Heart right ventricle (tissue), 16 donors: ENCODE measurements around the gene CSNK2A2. TPM values are rescaled to one million over a fixed set of nuclear protein-coding genes. Genes with fewer than 3 reads are reported as not detected.

Source experiments
- ATAC-seq, 8 donors: fragments of 200-7000 bp; cut with Tn5 transposase; one replicate each; pipeline ENCODE4 v1.9.1; 2020; ENCODE audit warnings: mild to moderate bottlenecking in 8 of 8, moderate library complexity in 8 of 8, moderate number of reproducible peaks in 1 of 8
- DNase-seq, 2 donors: peaks; one replicate each; pipeline ENCODE4 v3.0.0-alpha.2; 2020
- H3K27ac ChIP-seq, 10 donors: fragments of 200-600 bp; sonication (generic) in 2 of 10; one replicate each; pipeline versions ENCODE4 v1.5.0 to v1.8.0; 2020 to 2022; ENCODE audit warnings: mild to moderate bottlenecking in 3 of 10
- H3K27me3 ChIP-seq, 7 donors: fragments of 200-600 bp; one replicate each; pipeline ENCODE4 v1.8.0; 2021 to 2022; ENCODE audit warnings: mild to moderate bottlenecking in 2 of 7
- H3K36me3 ChIP-seq, 9 donors: fragments of 200-600 bp; sonication (generic) in 1 of 9; one replicate each; pipeline versions ENCODE4 v1.5.0 to v1.8.0; 2020 to 2022; ENCODE audit warnings: mild to moderate bottlenecking in 2 of 9
- H3K4me1 ChIP-seq, 9 donors: fragments of 200-600 bp; sonication (generic) in 1 of 9; one replicate each; pipeline versions ENCODE4 v1.5.0 to v1.8.0; 2020 to 2022; ENCODE audit warnings: mild to moderate bottlenecking in 4 of 9
- H3K4me3 ChIP-seq, 10 donors: fragments of 200-600 bp; sonication (generic) in 2 of 10; one replicate each; pipeline versions ENCODE4 v1.5.0 to v1.8.0; 2020 to 2022; ENCODE audit warnings: mild to moderate bottlenecking in 7 of 10, moderate library complexity in 2 of 10
- H3K9me3 ChIP-seq, 11 donors: fragments of 200-600 bp in 10 of 11; sonication (generic) in 2 of 11; one replicate each; pipeline versions ENCODE4 v1.5.0 to v1.8.0; 2013 to 2022; ENCODE audit warnings: mild to moderate bottlenecking in 2 of 11, control low read depth in 1 of 11, moderate library complexity in 1 of 11
- WGBS, 2 donors: extraction: QIAGEN DNeasy Blood & Tissue Kit; methylation state at CpG; one replicate each; pipeline ENCODE4 v1.1.7; 2013; ENCODE audit warnings: inconsistent platforms in 1 of 2; 5-methylcytosine and 5-hydroxymethylcytosine counted together
- intact Hi-C, 10 donors: fragments of 100-400 bp; cut with DNase I; formaldehyde crosslinking; loops; one replicate each; pipeline versions ENCODE4 v1.11.1 to v1.14.2; 2022
- polyA plus RNA-seq, 2 donors: library from polyadenylated mRNA; stranded (reverse); fragments of 200-250 nt; gene quantifications; one replicate each; pipeline ENCODE4 v1.2.3, GENCODE V29; 2013
- total RNA-seq, 10 donors: library from RNA; stranded (reverse); fragmentation: NEBNext Ultra II Directional in 3 of 10; extraction: Animal tissue kit (Norgen Biotek cat#: 25700) in 3 of 10; gene quantifications; one replicate each; pipeline versions ENCODE4 v1.2.1 to v1.2.4, GENCODE V29; 2021 to 2023
- TF ChIP-seq, protein P1 (sequence below), 9 donors: fragments of 200-600 bp; sonication (generic) in 2 of 9; IDR thresholded peaks; one replicate each; pipeline versions ENCODE4 v1.5.0 to v1.8.0; 2021 to 2022; ENCODE audit warnings: antibody characterized with exemption in 9 of 9, mild to moderate bottlenecking in 5 of 9, moderate library complexity in 1 of 9
- donor health status: Arrhythmogenic right ventricular cardiomyopathy.
- donor health status: ischemic (EF 13 %, LVEDD 7.1; RV severe dilation, severe dysfunction).
- donor health status: healthy with polysubstance abuse.
- donor health status: DM: no; HTN: yes; CAD: no.
- donor health status: DM: no; HTN: no; CAD: no.
- donor health status: ischemic (EF 25% LVEDD 6.9; RV normal size, moderate dysfunction).
- donor health status: ischemic (EF 25% LVEDD 5.7; RV mildly dilated, moderate dysfunction).
- donor health status: healthy.
- donor health status: DM: yes; HTN: yes; CAD: no.
- donor health status: Ischemic cardiomyopathy.
- donor health status: ischemic (EF 35%, LVEDD 5.7; RV mildly dilated, moderate dysfunction).
- donor health status: nonischemic (EF 11% LVEDD 7.7; RV severe dilation, severe dysfunction).
- donor health status: DM: yes; HTN: yes; CAD: no.
- donor health status: PGD.
- donor health status: ischemic (EF 29% LVEDD 5.4; RV normal size, mild dysfunction).
- donor health status: nonischemic (EF 23%, LVEDD 6.1; RV moderate dilation, normal function).

Gene CSNK2A2
- total and polyA plus RNA-seq, 12 donors = 20.9 to 48.3 (median 35.2) TPM

DNA sequence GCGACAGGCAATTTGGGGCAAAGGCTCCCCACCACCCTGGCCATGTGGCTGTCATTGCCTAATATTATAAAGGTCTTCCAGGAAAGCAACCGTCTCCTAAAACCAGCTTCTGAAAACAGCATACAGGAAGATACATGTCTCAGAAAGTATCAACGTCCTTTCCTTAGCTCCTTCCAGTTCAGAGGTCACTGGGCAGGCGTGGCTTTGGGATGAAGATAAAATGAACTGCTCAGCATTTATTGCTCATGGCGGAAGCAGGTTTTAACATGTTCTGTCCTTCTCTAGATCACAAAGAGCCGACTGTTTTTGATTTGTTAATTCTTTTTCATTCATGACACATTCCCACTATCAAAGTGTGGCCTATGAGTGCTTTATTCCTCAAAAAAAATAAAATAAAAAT, 76.8 kb downstream of the CSNK2A2 start:
- no peak for ATAC-seq
- intact Hi-C loops = loop anchor here in 8 of 10 donors (2.0 to 10.0 kb wide), 5 partner anchors 100 to 226 kb away; no protein-coding TSS in a partner anchor
- WGBS, 2 donors = 40 to 41% methylated on average over 6 of the region's 6 CpGs
- no peak for DNase-seq
- TF ChIP-seq, protein P1, sequence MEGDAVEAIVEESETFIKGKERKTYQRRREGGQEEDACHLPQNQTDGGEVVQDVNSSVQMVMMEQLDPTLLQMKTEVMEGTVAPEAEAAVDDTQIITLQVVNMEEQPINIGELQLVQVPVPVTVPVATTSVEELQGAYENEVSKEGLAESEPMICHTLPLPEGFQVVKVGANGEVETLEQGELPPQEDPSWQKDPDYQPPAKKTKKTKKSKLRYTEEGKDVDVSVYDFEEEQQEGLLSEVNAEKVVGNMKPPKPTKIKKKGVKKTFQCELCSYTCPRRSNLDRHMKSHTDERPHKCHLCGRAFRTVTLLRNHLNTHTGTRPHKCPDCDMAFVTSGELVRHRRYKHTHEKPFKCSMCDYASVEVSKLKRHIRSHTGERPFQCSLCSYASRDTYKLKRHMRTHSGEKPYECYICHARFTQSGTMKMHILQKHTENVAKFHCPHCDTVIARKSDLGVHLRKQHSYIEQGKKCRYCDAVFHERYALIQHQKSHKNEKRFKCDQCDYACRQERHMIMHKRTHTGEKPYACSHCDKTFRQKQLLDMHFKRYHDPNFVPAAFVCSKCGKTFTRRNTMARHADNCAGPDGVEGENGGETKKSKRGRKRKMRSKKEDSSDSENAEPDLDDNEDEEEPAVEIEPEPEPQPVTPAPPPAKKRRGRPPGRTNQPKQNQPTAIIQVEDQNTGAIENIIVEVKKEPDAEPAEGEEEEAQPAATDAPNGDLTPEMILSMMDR (IDR thresholded peaks at IDR 0.05) = no peak
- H3K4me3 ChIP-seq = peak overlapping the region in 1 of 10 donors; percentile 7
- peak overlapping the region in 8 of 10 donors; percentile 37 to 74 (median 60) for H3K27ac ChIP-seq
- no peaks in the 10 kb centered on the region for H3K27me3 ChIP-seq
- peaks cover 0 to 8% (median 5%) of the 10 kb centered on the region in 9 donors for H3K36me3 ChIP-seq
- peaks cover 29 to 99% (median 78%) of the 10 kb centered on the region in 9 donors for H3K4me1 ChIP-seq
- H3K9me3 ChIP-seq = no peaks in the 10 kb centered on the region

DNA sequence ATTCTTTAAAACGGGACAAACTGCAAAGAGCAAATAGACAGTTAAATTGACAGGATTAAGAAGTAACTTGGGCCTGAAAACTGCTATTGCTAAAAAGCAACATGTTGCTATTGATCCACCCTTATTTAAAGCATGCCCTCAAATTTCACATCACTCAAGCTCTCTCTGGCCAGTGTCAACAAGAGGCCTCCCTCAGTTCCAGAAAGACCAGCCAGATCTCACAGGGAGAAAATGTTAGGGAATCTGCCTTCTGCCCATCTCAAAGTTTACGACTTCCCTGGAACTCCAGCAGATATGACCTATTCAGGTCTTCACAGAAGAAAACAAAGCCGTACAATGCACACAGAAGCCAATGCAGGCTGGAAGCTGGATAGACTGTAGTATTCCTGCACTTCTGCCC, 77.7 kb downstream of the CSNK2A2 start:
- H3K27me3 ChIP-seq = no peaks in the 10 kb centered on the region
- intact Hi-C loops = loop anchor here in 8 of 10 donors (2.0 to 10.0 kb wide), 5 partner anchors 99 to 225 kb away; no protein-coding TSS in a partner anchor
- H3K4me1 ChIP-seq = peaks cover 20 to 99% (median 77%) of the 10 kb centered on the region in 9 donors
- no peak overlapping the region for H3K4me3 ChIP-seq
- peak overlapping the region in 7 of 10 donors; percentile 12 to 74 (median 68) for H3K27ac ChIP-seq
- DNase-seq = no peak
- no peaks in the 10 kb centered on the region for H3K9me3 ChIP-seq
- 17 to 34% methylated on average over 3 of the region's 3 CpGs for WGBS, 2 donors
- H3K36me3 ChIP-seq = peaks cover 0 to 16% (median 13%) of the 10 kb centered on the region in 9 donors
- no peak for ATAC-seq
- TF ChIP-seq, protein P1 (IDR thresholded peaks at IDR 0.05) = no peak

DNA sequence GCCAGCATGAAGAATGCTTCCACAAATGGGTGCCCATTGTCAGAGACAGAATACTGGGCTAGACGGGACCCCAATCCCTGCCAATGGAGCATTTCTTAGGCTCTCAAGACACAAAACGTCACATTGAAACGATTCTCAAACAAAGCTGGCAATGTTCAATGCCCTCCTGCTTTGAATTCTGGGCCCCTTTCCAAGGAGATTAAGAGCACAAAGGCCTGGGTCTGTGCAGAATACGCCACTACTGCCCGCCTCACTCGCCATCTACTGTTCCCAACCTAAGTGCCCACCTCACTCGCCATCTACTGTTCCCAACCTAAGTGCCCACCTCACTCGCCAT, 78.4 kb downstream of the CSNK2A2 start:
- WGBS, 2 donors = 43 to 57% methylated on average over 8 of the region's 8 CpGs
- ATAC-seq (peak in 7 of 8 donors; percentile 8 to 34 (median 20)), DNase-seq (no peak)
- intact Hi-C loops = loop anchor here in 1 of 10 donors (5.0 kb wide), 1 partner anchor 37 kb away; no protein-coding TSS in a partner anchor
- TF ChIP-seq, protein P1 (IDR thresholded peaks at IDR 0.05) = no peak
- peaks cover 20 to 99% (median 73%) of the 10 kb centered on the region in 9 donors for H3K4me1 ChIP-seq
- no peaks in the 10 kb centered on the region for H3K27me3 ChIP-seq
- peak overlapping the region in 8 of 10 donors; percentile 9 to 74 (median 54) for H3K27ac ChIP-seq
- no peak overlapping the region for H3K4me3 ChIP-seq
- H3K36me3 ChIP-seq = peaks cover 0 to 23% (median 20%) of the 10 kb centered on the region in 9 donors
- H3K9me3 ChIP-seq = no peaks in the 10 kb centered on the region

DNA sequence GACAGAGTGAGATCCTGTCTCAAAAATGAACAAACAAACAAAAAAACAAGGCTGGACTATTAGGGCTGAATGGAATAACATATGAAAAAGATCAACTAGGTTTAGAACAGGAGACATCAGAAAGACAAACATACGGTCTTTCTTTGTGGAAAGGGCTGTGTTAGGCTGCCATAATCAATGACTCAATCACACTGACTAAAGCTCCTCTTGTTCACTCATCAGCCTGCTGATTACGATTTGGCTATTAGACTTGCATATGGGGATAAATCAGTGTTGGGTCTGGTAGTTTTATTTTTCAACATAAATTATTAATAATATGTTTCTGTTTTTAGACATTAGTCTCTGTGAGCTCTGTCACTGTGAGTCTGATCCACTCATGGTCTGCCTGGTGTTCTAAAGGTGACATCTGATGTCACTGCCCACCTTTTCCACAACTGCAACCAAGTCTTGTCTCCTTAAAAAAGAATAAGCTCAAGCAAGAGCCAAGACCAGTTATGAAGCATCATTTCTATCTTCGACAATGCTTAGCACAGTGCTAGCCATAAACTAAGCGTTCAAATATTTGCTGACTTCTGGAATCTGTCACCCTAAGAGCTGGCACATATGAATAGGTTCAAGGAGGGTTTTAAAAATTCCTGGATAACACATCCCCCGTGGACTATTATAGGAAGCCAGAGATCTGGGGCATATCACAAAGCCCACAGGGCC, 79.0 kb downstream of the CSNK2A2 start:
- TF ChIP-seq, protein P1 (IDR thresholded peaks at IDR 0.05) = no peak
- Histone ChIP-seq H3K4me3 (no peak overlapping the region), H3K27ac (peak overlapping the region in 8 of 10 donors; percentile 9 to 74 (median 54)), H3K4me1 (peaks cover 16 to 98% (median 68%) of the 10 kb centered on the region in 9 donors), H3K27me3 (no peaks in the 10 kb centered on the region), H3K9me3 (no peaks in the 10 kb centered on the region), H3K36me3 (peaks cover 0 to 29% (median 25%) of the 10 kb centered on the region in 9 donors)
- WGBS, 2 donors = 40 to 50% methylated on average over 5 of the region's 5 CpGs
- DNase-seq = no peak
- intact Hi-C loops = loop anchor here in 1 of 10 donors (5.0 kb wide), 1 partner anchor 37 kb away; no protein-coding TSS in a partner anchor
- ATAC-seq = peak; percentile 21 to 70 (median 50)
